Natural killer cell (primary cell): ENCODE data around the gene NFX1. TPM values are rescaled to one million over a fixed set of nuclear protein-coding genes. Genes with fewer than 3 reads are reported as not detected.

ENCODE experiments used
- ATAC-seq, 3 donors: fragments of 150-1000 bp in 2 of 3; fragments of 200-7000 bp in 1 of 3; cut with Tn5 transposase; 1 replicate in 1 of 3; 2 replicates in 2 of 3; pipeline ENCODE4 v1.10.0; 2021; ENCODE audit warnings: mild to moderate bottlenecking in 2 of 3, moderate library complexity in 2 of 3
- DNase-seq, 2 donors: peaks; one replicate each; pipeline versions ENCODE4 v3.0.0 to v3.0.0-alpha.2; 2013 to 2021; ENCODE audit warnings: mixed read lengths in 1 of 2
- H3K27ac ChIP-seq: one replicate; pipeline ENCODE4 v1.5.1; 2013; ENCODE audit warnings: mild to moderate bottlenecking, low read length
- H3K27me3 ChIP-seq: one replicate; pipeline ENCODE4 v1.6.1; 2013; ENCODE audit warnings: low read length; ENCODE audit not compliant: control insufficient read depth, insufficient read depth
- H3K36me3 ChIP-seq: one replicate; pipeline ENCODE4 v1.6.1; 2013; ENCODE audit warnings: low read length; ENCODE audit not compliant: control insufficient read depth, insufficient read depth
- H3K4me1 ChIP-seq: one replicate; pipeline ENCODE4 v1.6.1; 2013; ENCODE audit warnings: low read length; ENCODE audit not compliant: control insufficient read depth, insufficient read depth
- H3K4me3 ChIP-seq: one replicate; pipeline ENCODE4 v1.5.1; 2013; ENCODE audit warnings: low read length
- H3K9me3 ChIP-seq: one replicate; pipeline ENCODE4 v1.6.1; 2013; ENCODE audit warnings: low read length; ENCODE audit not compliant: control insufficient read depth, insufficient read depth
- H3K27ac Mint-ChIP-seq, 2 donors: one replicate each; pipeline ENCODE4 v1.8.0; 2022; ENCODE audit warnings: mild to moderate bottlenecking in 2 of 2, mixed read lengths in 2 of 2, moderate library complexity in 1 of 2
- H3K27me3 Mint-ChIP-seq, 2 donors: one replicate each; pipeline ENCODE4 v1.8.0; 2022; ENCODE audit warnings: low read depth in 2 of 2, mixed read lengths in 2 of 2
- H3K36me3 Mint-ChIP-seq: one replicate; pipeline ENCODE4 v1.8.0; 2022; ENCODE audit warnings: mixed read lengths
- H3K4me1 Mint-ChIP-seq, 2 donors: one replicate each; pipeline ENCODE4 v1.8.0; 2022; ENCODE audit warnings: mixed read lengths in 2 of 2
- H3K4me3 Mint-ChIP-seq: one replicate; pipeline ENCODE4 v1.8.0; 2022; ENCODE audit warnings: mild to moderate bottlenecking, moderate library complexity, mixed read lengths
- H3K9me3 Mint-ChIP-seq, 2 donors: one replicate each; pipeline ENCODE4 v1.8.0; 2022; ENCODE audit warnings: mixed read lengths in 2 of 2
- WGBS: methylation state at CpG from one replicate; pipeline ENCODE4 v1.1.7; 2013; ENCODE audit warnings: missing lambda C conversion rate; ENCODE audit not compliant: insufficient coverage; 5-methylcytosine and 5-hydroxymethylcytosine counted together
- intact Hi-C: fragments of 100-400 bp; cut with micrococcal nuclease; formaldehyde crosslinking; loops from one replicate; pipeline ENCODE4 v1.14.2; 2022
- total RNA-seq, 4 donors: library from RNA; stranded (reverse); fragments of 120-200 nt in 1 of 4; gene quantifications; one replicate each; pipeline versions ENCODE4 v1.2.3 to v1.2.4, GENCODE V29; 2013 to 2022
- TF ChIP-seq, protein P1 (sequence below): fragments of 200-600 bp; IDR thresholded peaks from one replicate; pipeline ENCODE4 v1.8.0; 2022; ENCODE audit warnings: antibody characterized with exemption

Gene NFX1
- total RNA-seq, 3 donors from 2014 or later (not counting 1 experiment from before 2014, with no cell fraction given) = 33.0 to 38.8 (median 38.5) TPM

DNA sequence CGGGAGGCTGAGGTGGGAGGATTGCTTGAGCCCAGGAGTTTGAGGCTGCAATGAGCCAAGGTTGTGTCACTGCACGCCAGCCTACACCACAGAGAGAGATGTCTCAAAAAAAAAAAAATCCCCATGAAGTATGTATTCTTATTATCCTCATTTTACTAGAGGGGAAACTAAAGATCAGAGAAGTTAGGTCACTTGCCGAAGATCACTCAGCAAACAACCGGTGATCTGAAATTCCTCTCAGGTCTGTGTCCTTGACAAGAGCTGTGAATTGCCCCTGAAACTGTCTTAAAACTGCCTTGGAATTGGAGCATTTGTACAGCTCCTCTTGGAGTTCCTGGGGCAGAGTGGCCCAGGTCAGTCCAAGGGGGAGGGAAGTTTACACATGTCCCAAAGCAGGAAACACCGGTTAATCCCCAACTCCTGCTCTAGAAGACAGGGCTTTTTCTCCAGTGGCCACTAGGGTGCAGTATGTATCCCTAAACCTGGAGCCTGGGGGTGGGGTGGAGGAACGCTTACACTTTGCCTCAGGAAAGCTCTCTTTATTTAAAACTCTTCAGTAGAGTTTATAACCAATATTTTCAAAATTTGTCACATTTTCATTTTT lies 84.4 kb downstream of the NFX1 start:
- Histone ChIP-seq H3K9me3 (no peaks in the 10 kb centered on the region), H3K27me3 (no peaks in the 10 kb centered on the region), H3K4me3 (no peak overlapping the region), H3K4me1 (no peaks in the 10 kb centered on the region), H3K27ac (no peak overlapping the region), H3K36me3 (peaks cover 21% of the 10 kb centered on the region)
- peaks cover 8 to 9% of the 10 kb centered on the region in 2 donors for H3K4me1 Mint-ChIP-seq
- no peaks in the 10 kb centered on the region for H3K27me3 Mint-ChIP-seq
- H3K36me3 Mint-ChIP-seq = peaks cover 6% of the 10 kb centered on the region
- no peak overlapping the region for H3K27ac Mint-ChIP-seq
- peak overlapping the region; percentile 52 for H3K4me3 Mint-ChIP-seq
- DNase-seq (peak in 1 of 2 donors; percentile 82), ATAC-seq (peak; percentile 80 to 98 (median 95))
- H3K9me3 Mint-ChIP-seq = no peaks in the 10 kb centered on the region
- 96% methylated on average over 3 of the region's 6 CpGs for WGBS
- TF ChIP-seq, protein P1, sequence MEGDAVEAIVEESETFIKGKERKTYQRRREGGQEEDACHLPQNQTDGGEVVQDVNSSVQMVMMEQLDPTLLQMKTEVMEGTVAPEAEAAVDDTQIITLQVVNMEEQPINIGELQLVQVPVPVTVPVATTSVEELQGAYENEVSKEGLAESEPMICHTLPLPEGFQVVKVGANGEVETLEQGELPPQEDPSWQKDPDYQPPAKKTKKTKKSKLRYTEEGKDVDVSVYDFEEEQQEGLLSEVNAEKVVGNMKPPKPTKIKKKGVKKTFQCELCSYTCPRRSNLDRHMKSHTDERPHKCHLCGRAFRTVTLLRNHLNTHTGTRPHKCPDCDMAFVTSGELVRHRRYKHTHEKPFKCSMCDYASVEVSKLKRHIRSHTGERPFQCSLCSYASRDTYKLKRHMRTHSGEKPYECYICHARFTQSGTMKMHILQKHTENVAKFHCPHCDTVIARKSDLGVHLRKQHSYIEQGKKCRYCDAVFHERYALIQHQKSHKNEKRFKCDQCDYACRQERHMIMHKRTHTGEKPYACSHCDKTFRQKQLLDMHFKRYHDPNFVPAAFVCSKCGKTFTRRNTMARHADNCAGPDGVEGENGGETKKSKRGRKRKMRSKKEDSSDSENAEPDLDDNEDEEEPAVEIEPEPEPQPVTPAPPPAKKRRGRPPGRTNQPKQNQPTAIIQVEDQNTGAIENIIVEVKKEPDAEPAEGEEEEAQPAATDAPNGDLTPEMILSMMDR = peak; percentile 80
- intact Hi-C loops = loop anchor here (2.0 kb wide), 1 partner anchor 92 kb away; no protein-coding TSS in a partner anchor

DNA sequence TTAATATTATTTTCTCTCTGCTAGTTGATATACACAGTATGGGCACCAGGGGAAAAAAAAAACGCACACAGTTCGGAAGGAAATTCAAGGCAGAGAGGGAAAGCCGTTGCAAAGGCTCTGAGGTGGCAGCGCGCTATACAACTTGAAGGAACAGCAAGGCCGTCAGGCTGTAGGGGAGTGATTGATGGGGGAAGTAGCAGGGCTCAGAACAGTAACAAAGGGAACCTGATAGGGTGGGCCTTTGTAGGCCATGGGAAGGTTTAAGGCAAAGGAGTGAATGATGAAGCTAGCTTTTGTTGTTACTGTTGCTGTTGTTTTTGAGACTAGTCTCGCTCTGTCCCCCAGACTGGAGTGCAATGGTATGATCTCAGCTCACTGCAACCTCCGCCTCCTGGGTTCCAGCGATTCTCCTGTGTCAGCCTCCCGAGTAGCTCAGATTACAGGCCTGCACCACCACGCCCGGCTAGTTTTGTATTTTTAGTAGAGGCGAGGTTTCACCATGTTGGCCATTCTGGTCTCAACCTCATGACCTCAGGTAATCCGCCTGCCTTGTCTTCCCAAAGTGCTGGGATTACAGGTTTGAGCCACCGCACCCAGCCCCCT lies 85.0 kb downstream of the NFX1 start:
- Mint-ChIP-seq H3K27me3 (no peaks in the 10 kb centered on the region), H3K4me1 (peaks cover 8 to 9% of the 10 kb centered on the region in 2 donors), H3K36me3 (peaks cover under 1% of the 10 kb centered on the region), H3K9me3 (no peaks in the 10 kb centered on the region), H3K27ac (no peak overlapping the region), H3K4me3 (peak overlapping the region; percentile 52)
- H3K36me3 ChIP-seq = peaks cover 16% of the 10 kb centered on the region
- TF ChIP-seq, protein P1 = no peak
- ATAC-seq (peak; percentile 3 to 42 (median 30)), DNase-seq (no peak)
- no peak overlapping the region for H3K27ac ChIP-seq
- intact Hi-C loops = loop anchor here (2.0 kb wide), 1 partner anchor 91 kb away; no protein-coding TSS in a partner anchor
- H3K27me3 ChIP-seq = no peaks in the 10 kb centered on the region
- no peaks in the 10 kb centered on the region for H3K4me1 ChIP-seq
- WGBS = 66% methylated on average over 15 of the region's 15 CpGs
- H3K9me3 ChIP-seq = no peaks in the 10 kb centered on the region
- no peak overlapping the region for H3K4me3 ChIP-seq

DNA sequence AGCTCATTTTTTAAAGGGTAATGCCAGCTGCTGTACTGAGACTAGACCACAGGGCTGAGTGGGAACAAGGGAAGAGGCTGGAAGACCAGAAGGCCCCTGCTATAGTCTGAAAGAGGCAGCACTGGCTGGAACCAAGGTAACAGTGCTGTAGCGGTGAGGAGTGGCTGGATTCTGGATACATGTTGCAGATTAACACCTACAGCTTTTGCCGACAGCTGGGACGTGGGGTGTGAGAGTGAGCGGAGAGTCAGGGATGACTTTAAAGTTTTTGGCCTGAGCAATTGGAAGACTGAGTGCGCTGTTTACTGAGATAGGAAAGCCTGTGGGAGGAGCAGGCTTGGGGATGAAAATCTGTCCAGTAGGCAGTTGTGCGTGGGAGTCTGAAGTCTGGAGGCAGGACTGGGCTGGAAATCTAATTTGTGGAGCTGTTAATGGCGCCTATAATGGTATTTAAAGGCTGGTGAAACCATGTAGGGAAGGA lies 85.6 kb downstream of the NFX1 start:
- no peaks in the 10 kb centered on the region for H3K27me3 Mint-ChIP-seq
- Histone ChIP-seq H3K27me3 (no peaks in the 10 kb centered on the region), H3K4me1 (no peaks in the 10 kb centered on the region), H3K36me3 (peaks cover 10% of the 10 kb centered on the region), H3K4me3 (no peak overlapping the region), H3K27ac (no peak overlapping the region), H3K9me3 (no peaks in the 10 kb centered on the region)
- peaks cover 8 to 9% of the 10 kb centered on the region in 2 donors for H3K4me1 Mint-ChIP-seq
- H3K27ac Mint-ChIP-seq = no peak overlapping the region
- WGBS = 97% methylated on average over 7 of the region's 7 CpGs
- no peak overlapping the region for H3K4me3 Mint-ChIP-seq
- H3K9me3 Mint-ChIP-seq = no peaks in the 10 kb centered on the region
- TF ChIP-seq, protein P1 = no peak
- DNase-seq (no peak), ATAC-seq (no peak)
- intact Hi-C loops = loop anchor here (2.0 kb wide), 1 partner anchor 91 kb away; no protein-coding TSS in a partner anchor
- no peaks in the 10 kb centered on the region for H3K36me3 Mint-ChIP-seq
